H9 (cell line): ENCODE results near the gene DNAH12. TPM values are rescaled to one million over a fixed set of nuclear protein-coding genes. Genes with fewer than 3 reads are reported as not detected.

Experiments used
- DNase-seq: peaks from one replicate; pipeline ENCODE4 v3.0.0-alpha.2; 2017
- H2AFZ ChIP-seq: one replicate; pipeline ENCODE4 v1.6.1; 2013; ENCODE audit warnings: mild to moderate bottlenecking, low read length, control low read depth, moderate library complexity
- H2AK5ac ChIP-seq: 2 replicates; pipeline ENCODE4 v1.6.1; 2013; ENCODE audit warnings: low read length, control low read depth, mixed read lengths; ENCODE audit not compliant: insufficient read length
- H2BK120ac ChIP-seq: one replicate; pipeline ENCODE4 v1.6.1; 2013; ENCODE audit warnings: low read depth, mild to moderate bottlenecking, low read length, control low read depth, inconsistent platforms; ENCODE audit not compliant: poor library complexity, severe bottlenecking
- H2BK12ac ChIP-seq: 2 replicates; pipeline ENCODE4 v1.6.1; 2013; ENCODE audit warnings: low read length, control low read depth, mixed read lengths, low read depth; ENCODE audit not compliant: insufficient read length
- H2BK15ac ChIP-seq: 2 replicates; pipeline ENCODE4 v1.6.1; 2013; ENCODE audit warnings: low read depth, low read length, control low read depth
- H2BK20ac ChIP-seq: one replicate; pipeline ENCODE4 v1.6.1; 2013; ENCODE audit warnings: low read depth, mild to moderate bottlenecking, low read length, control low read depth, inconsistent platforms; ENCODE audit not compliant: poor library complexity, severe bottlenecking
- H2BK5ac ChIP-seq: 2 replicates; pipeline ENCODE4 v1.6.1; 2013; ENCODE audit warnings: low read length, control low read depth, mixed read lengths; ENCODE audit not compliant: insufficient read length
- H3K14ac ChIP-seq: 2 replicates; pipeline ENCODE4 v1.6.1; 2013; ENCODE audit warnings: low read length, control low read depth; ENCODE audit not compliant: insufficient read depth
- H3K18ac ChIP-seq: 2 replicates; pipeline ENCODE4 v1.6.1; 2013; ENCODE audit warnings: low read depth, mild to moderate bottlenecking, mixed read lengths, low read length, control low read depth; ENCODE audit not compliant: insufficient read length
- H3K23ac ChIP-seq: 2 replicates; pipeline ENCODE4 v1.6.1; 2013; ENCODE audit warnings: low read length, control low read depth, mixed read lengths, low read depth; ENCODE audit not compliant: insufficient read length
- H3K23me2 ChIP-seq: 2 replicates; pipeline ENCODE4 v1.6.1; 2013; ENCODE audit warnings: low read depth, mild to moderate bottlenecking, mixed read lengths, low read length, control low read depth; ENCODE audit not compliant: insufficient read length, poor library complexity, severe bottlenecking
- H3K27ac ChIP-seq: 2 replicates; pipeline ENCODE4 v1.5.1; 2013; ENCODE audit warnings: low read length, control low read depth, mixed read lengths, low read depth; ENCODE audit not compliant: insufficient read length
- H3K27me3 ChIP-seq: 2 replicates; pipeline ENCODE4 v1.6.1; 2013; ENCODE audit warnings: low read length, control low read depth, inconsistent platforms; ENCODE audit not compliant: insufficient read depth
- H3K4ac ChIP-seq: 2 replicates; pipeline ENCODE4 v1.6.1; 2013; ENCODE audit warnings: low read depth, mild to moderate bottlenecking, control low read depth, inconsistent platforms, low read length, moderate library complexity
- H3K4me1 ChIP-seq: 2 replicates; pipeline ENCODE4 v1.6.1; 2013; ENCODE audit warnings: low read length, control low read depth, inconsistent platforms; ENCODE audit not compliant: insufficient read depth
- H3K4me2 ChIP-seq: 2 replicates; pipeline ENCODE4 v1.6.1; 2013; ENCODE audit warnings: low read length, control low read depth, mixed read lengths; ENCODE audit not compliant: insufficient read length, insufficient read depth
- H3K56ac ChIP-seq: 2 replicates; pipeline ENCODE4 v1.6.1; 2013; ENCODE audit warnings: low read depth, mild to moderate bottlenecking, mixed read lengths, low read length, control low read depth; ENCODE audit not compliant: insufficient read length
- H3K79me1 ChIP-seq: 2 replicates; pipeline ENCODE4 v1.6.1; 2013; ENCODE audit warnings: low read depth, mild to moderate bottlenecking, moderate library complexity, low read length, control low read depth, inconsistent platforms; ENCODE audit not compliant: insufficient read depth, poor library complexity, severe bottlenecking
- H3K79me2 ChIP-seq: 2 replicates; pipeline ENCODE4 v1.6.1; 2013; ENCODE audit warnings: low read length, control low read depth, inconsistent platforms; ENCODE audit not compliant: insufficient read depth
- H3K9ac ChIP-seq: 2 replicates; pipeline ENCODE4 v1.6.1; 2013; ENCODE audit warnings: low read length, control low read depth, mixed read lengths; ENCODE audit not compliant: insufficient read length; ENCODE audit errors: extremely low read depth
- H3K9me3 ChIP-seq: one replicate; pipeline ENCODE4 v1.6.1; 2013; ENCODE audit warnings: low read depth, low read length, inconsistent platforms; ENCODE audit not compliant: control insufficient read depth
- H3T11ph ChIP-seq: one replicate; pipeline ENCODE4 v1.6.1; 2013; ENCODE audit warnings: mild to moderate bottlenecking, low read length, control low read depth, inconsistent platforms
- H4K20me1 ChIP-seq: one replicate; pipeline ENCODE4 v1.6.1; 2013; ENCODE audit not compliant: control insufficient read depth, insufficient read length, insufficient read depth
- H4K5ac ChIP-seq: 2 replicates; pipeline ENCODE4 v1.6.1; 2013; ENCODE audit warnings: low read depth, mild to moderate bottlenecking, mixed read lengths, low read length, control low read depth; ENCODE audit not compliant: insufficient read length
- H4K8ac ChIP-seq: replicated peaks from 2 replicates; pipeline ENCODE4 v1.6.1; 2013; ENCODE audit warnings: low read length, control low read depth, mixed read lengths, low read depth; ENCODE audit not compliant: insufficient read length
- H4K91ac ChIP-seq: 2 replicates; pipeline ENCODE4 v1.6.1; 2013; ENCODE audit warnings: low read depth, mild to moderate bottlenecking, moderate library complexity, mixed read lengths, low read length, control low read depth; ENCODE audit not compliant: insufficient read length
- H3K27ac Mint-ChIP-seq, 3 experiments: 2 replicates in 2 of 3; 3 replicates in 1 of 3; pipeline ENCODE4 v1.8.0; 2020 to 2021; ENCODE audit warnings: mixed read lengths in 3 of 3, mild to moderate bottlenecking in 1 of 3, moderate library complexity in 1 of 3
- H3K27me3 Mint-ChIP-seq: 2 replicates; pipeline ENCODE4 v1.8.0; 2021; ENCODE audit warnings: low read depth, mild to moderate bottlenecking, moderate library complexity, mixed read lengths
- H3K36me3 Mint-ChIP-seq, 3 experiments: 2 replicates in 2 of 3; 3 replicates in 1 of 3; pipeline ENCODE4 v1.8.0; 2020 to 2021; ENCODE audit warnings: low read depth in 3 of 3, mixed read lengths in 3 of 3; ENCODE audit not compliant: insufficient read depth in 1 of 3
- H3K4me1 Mint-ChIP-seq, 2 experiments: 2 replicates each; pipeline ENCODE4 v1.8.0; 2020; ENCODE audit warnings: mixed read lengths in 2 of 2
- H3K4me3 Mint-ChIP-seq, 2 experiments: 2 replicates in 1 of 2; 3 replicates in 1 of 2; pipeline ENCODE4 v1.8.0; 2020 to 2021; ENCODE audit warnings: mild to moderate bottlenecking in 2 of 2, mixed read lengths in 2 of 2, moderate library complexity in 1 of 2
- H3K9me3 Mint-ChIP-seq, 2 experiments: 2 replicates in 1 of 2; 3 replicates in 1 of 2; pipeline ENCODE4 v1.8.0; 2020; ENCODE audit warnings: mild to moderate bottlenecking in 2 of 2, mixed read lengths in 2 of 2, moderate library complexity in 1 of 2
- WGBS: extraction: QIAGEN DNeasy Blood & Tissue Kit; methylation state at CpG from one replicate; pipeline ENCODE4 v1.1.7; 2013; ENCODE audit warnings: missing lambda C conversion rate, low lambda C conversion rate, mixed read lengths; ENCODE audit not compliant: insufficient read length; ENCODE audit errors: extremely low coverage; 5-methylcytosine and 5-hydroxymethylcytosine counted together
- total RNA-seq: library from RNA; stranded (reverse); gene quantifications from 2 replicates; pipeline ENCODE4 v1.2.1, GENCODE V29; 2021
- TF ChIP-seq, protein P1 (sequence below): fragments of 200-600 bp; sonication (generic); conservative IDR thresholded peaks from 3 replicates; pipeline ENCODE4 v1.8.0; 2021; ENCODE audit warnings: antibody characterized with exemption, mild to moderate bottlenecking

The DNAH12 gene
- total RNA-seq, 1 experiment from 2014 or later, result not detected

DNA sequence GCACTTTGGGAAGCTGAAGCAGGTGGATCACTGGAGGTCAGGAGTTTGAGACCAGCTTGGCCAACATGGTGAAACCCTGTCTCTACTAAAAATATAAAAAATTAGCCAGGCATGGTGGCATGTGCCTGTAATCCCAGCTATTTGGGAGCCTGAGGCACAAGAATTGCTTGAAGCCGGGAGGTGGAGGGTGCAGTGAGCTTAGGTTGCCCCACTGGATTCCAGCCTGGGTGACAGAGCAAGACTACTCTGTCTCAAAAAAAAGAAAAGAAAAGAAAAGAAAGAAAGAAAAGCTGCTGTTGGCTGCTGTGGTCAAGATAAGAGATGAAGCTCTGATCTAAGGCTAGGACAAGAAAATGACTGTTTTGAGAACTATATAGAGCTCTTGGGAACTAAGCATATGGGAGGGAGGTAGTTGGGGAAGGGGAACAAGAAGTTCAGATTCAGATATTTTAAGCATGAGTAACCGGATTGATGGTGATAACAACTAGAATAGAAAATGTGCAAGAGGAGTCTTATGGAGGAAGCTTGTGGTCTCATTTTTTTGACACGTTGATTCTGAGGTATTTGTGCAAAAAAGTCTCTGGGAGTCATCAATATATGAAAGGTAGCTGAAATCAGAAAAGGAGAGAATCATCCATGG, 25.7 kb downstream of the DNAH12 start:
- no peak overlapping the region for H2AFZ ChIP-seq
- no peak overlapping the region for H3K4ac ChIP-seq
- no peak overlapping the region for H4K91ac ChIP-seq
- H3K9ac ChIP-seq, result no peak overlapping the region
- H3K4me2 ChIP-seq, result no peak overlapping the region
- no peak overlapping the region for H3K14ac ChIP-seq
- H4K5ac ChIP-seq, result no peak overlapping the region
- Mint-ChIP-seq H3K9me3 (no peaks in the 10 kb centered on the region), H3K27me3 (peaks cover 2% of the 10 kb centered on the region), H3K4me3 (no peak overlapping the region), H3K36me3 (no peaks in the 10 kb centered on the region), H3K4me1 (no peaks in the 10 kb centered on the region), H3K27ac (no peak overlapping the region)
- no peak overlapping the region for H2BK20ac ChIP-seq
- no peaks in the 10 kb centered on the region for H4K20me1 ChIP-seq
- TF ChIP-seq, protein P1, sequence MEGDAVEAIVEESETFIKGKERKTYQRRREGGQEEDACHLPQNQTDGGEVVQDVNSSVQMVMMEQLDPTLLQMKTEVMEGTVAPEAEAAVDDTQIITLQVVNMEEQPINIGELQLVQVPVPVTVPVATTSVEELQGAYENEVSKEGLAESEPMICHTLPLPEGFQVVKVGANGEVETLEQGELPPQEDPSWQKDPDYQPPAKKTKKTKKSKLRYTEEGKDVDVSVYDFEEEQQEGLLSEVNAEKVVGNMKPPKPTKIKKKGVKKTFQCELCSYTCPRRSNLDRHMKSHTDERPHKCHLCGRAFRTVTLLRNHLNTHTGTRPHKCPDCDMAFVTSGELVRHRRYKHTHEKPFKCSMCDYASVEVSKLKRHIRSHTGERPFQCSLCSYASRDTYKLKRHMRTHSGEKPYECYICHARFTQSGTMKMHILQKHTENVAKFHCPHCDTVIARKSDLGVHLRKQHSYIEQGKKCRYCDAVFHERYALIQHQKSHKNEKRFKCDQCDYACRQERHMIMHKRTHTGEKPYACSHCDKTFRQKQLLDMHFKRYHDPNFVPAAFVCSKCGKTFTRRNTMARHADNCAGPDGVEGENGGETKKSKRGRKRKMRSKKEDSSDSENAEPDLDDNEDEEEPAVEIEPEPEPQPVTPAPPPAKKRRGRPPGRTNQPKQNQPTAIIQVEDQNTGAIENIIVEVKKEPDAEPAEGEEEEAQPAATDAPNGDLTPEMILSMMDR, result no peak
- no peak for DNase-seq
- no peaks in the 10 kb centered on the region for H3K79me1 ChIP-seq
- no peak overlapping the region for H3T11ph ChIP-seq
- no peaks in the 10 kb centered on the region for H3K23me2 ChIP-seq
- no peak overlapping the region for H3K56ac ChIP-seq
- H3K27ac ChIP-seq, result no peak overlapping the region
- H2BK12ac ChIP-seq, result no peak overlapping the region
- H3K18ac ChIP-seq, result no peak overlapping the region
- H3K23ac ChIP-seq, result no peak overlapping the region
- H3K79me2 ChIP-seq, result no peaks in the 10 kb centered on the region
- H3K4me1 ChIP-seq, result no peaks in the 10 kb centered on the region
- H3K27me3 ChIP-seq, result no peaks in the 10 kb centered on the region
- no CpG with 5 or more reads among the region's 3 CpGs for WGBS
- H4K8ac ChIP-seq, result no peak overlapping the region
- H2AK5ac ChIP-seq, result no peak overlapping the region
- H2BK15ac ChIP-seq, result no peak overlapping the region
- no peak overlapping the region for H2BK5ac ChIP-seq
- H3K9me3 ChIP-seq, result no peaks in the 10 kb centered on the region
- H2BK120ac ChIP-seq, result no peak overlapping the region
